GM18526 (cell line): Measurements from ENCODE around the gene SLC7A7.

ENCODE experiments used
- POLR2A ChIP-seq: IDR thresholded peaks from 3 replicates; pipeline ENCODE4 v1.6.1; 2011; ENCODE audit not compliant: insufficient read length; ENCODE audit errors: extremely low read depth

SLC7A7 gene

GRCh38 chr14:22835505-22835904 lies 20.3 kb upstream of the SLC7A7 start:
- no peak for TF ChIP-seq POLR2A

- TF ChIP-seq POLR2A, result no peak
Measured at GRCh38 chr14:22830443-22831010, 15.3 kb upstream of the SLC7A7 start.

- peak; percentile 68 for TF ChIP-seq POLR2A
Measured at GRCh38 chr14:22829661-22830442, 14.6 kb upstream of the SLC7A7 start, which contains the start of gene MRPL52. Gene MRPL52 (plus strand): TSS chr14:22829887. CDS start chr14:22829913, 26 bp downstream.

GRCh38 chr14:22824711-22825359 lies 9.6 kb upstream of the SLC7A7 start:
- no peak for TF ChIP-seq POLR2A

- TF ChIP-seq POLR2A, result no peak
Measured at GRCh38 chr14:22822571-22823098, 7.4 kb upstream of the SLC7A7 start.

- TF ChIP-seq POLR2A, result no peak
Measured at GRCh38 chr14:22822016-22822570, 6.9 kb upstream of the SLC7A7 start.

GRCh38 chr14:22821193-22822015 lies 6.2 kb upstream of the SLC7A7 start:
- no peak for TF ChIP-seq POLR2A

- TF ChIP-seq POLR2A, result no peak
Measured at GRCh38 chr14:22820731-22821130, 5.5 kb upstream of the SLC7A7 start.

- no peak for TF ChIP-seq POLR2A
Measured at GRCh38 chr14:22819151-22819988, 4.1 kb upstream of the SLC7A7 start.

- TF ChIP-seq POLR2A, result no peak
Measured at GRCh38 chr14:22814373-22814772, 862 bp downstream of the SLC7A7 start.

- TF ChIP-seq POLR2A, result no peak
Measured at GRCh38 chr14:22813145-22813544, 2.1 kb downstream of the SLC7A7 start.

- TF ChIP-seq POLR2A, result no peak
Measured at GRCh38 chr14:22812744-22813143, 2.5 kb downstream of the SLC7A7 start.

GRCh38 chr14:22811722-22812121 lies 3.5 kb downstream of the SLC7A7 start:
- no peak for TF ChIP-seq POLR2A
